ENCODE results near the gene MANF. TPM values are rescaled to one million over a fixed set of nuclear protein-coding genes. Genes with fewer than 3 reads are reported as not detected.

MANF gene
- total RNA-seq, 1 donor from 2014 or later: 118 TPM

DNA sequence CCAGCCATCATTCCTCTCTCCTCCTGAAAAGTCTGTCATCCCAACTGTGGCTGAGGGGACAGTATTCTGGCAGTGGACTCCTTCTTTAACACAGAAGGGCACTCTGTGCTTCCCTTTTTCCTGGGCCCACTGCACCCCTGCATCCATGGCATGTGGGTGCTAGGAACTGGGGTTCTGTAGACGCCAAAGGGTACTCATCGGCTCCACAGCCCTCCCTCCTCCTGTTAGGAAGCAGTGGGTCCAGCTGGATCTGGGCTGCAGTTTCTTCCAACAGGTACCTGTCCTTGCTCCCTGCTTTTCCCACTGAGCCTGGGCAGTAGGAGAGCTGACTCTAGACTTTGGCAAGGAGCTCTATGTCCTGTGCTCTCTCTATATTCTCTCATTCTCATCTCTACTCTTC is 6.4 kb upstream of the MANF start:
- Mint-ChIP-seq H3K4me3 (ENCODE audit: unreplicated experiment) (no peak overlapping the region), H3K9me3 (ENCODE audit: low read depth) (no peaks in the 10 kb centered on the region), H3K4me1 (ENCODE audit: low read depth) (peaks cover 6% of the 10 kb centered on the region), H3K27me3 (ENCODE audit: low read depth) (no peaks in the 10 kb centered on the region), H3K36me3 (ENCODE audit: low read depth) (no peaks in the 10 kb centered on the region), H3K27ac (ENCODE audit: unreplicated experiment) (no peak overlapping the region)
- no peak for DNase-seq (ENCODE audit: low spot score)
- TF ChIP-seq, protein P1, sequence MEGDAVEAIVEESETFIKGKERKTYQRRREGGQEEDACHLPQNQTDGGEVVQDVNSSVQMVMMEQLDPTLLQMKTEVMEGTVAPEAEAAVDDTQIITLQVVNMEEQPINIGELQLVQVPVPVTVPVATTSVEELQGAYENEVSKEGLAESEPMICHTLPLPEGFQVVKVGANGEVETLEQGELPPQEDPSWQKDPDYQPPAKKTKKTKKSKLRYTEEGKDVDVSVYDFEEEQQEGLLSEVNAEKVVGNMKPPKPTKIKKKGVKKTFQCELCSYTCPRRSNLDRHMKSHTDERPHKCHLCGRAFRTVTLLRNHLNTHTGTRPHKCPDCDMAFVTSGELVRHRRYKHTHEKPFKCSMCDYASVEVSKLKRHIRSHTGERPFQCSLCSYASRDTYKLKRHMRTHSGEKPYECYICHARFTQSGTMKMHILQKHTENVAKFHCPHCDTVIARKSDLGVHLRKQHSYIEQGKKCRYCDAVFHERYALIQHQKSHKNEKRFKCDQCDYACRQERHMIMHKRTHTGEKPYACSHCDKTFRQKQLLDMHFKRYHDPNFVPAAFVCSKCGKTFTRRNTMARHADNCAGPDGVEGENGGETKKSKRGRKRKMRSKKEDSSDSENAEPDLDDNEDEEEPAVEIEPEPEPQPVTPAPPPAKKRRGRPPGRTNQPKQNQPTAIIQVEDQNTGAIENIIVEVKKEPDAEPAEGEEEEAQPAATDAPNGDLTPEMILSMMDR (IDR thresholded peaks at IDR 0.05): no peak

DNA sequence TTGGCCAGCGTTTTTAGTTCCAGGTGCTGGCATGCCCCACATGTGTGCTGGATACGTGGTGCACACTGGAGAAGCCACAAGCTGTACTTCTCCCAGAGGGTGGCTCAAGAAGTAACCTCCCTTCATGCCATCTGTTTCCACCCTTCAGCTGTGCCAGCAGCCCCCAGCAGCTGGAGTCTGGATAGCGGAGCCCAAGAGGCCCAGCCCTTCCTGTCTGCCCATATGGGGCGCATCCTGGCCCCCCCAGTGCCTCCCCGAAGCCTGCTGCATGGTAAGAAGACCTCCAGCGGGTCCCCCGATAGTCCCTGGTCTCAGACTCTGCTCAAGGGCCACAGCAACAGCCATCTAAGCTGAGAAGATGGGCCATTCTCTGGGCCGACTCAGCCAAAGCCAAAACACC is 5.8 kb upstream of the MANF start:
- Mint-ChIP-seq H3K27ac (ENCODE audit: unreplicated experiment) (no peak overlapping the region), H3K4me3 (ENCODE audit: unreplicated experiment) (no peak overlapping the region)
- TF ChIP-seq, protein P1 (IDR thresholded peaks at IDR 0.05): no peak

DNA sequence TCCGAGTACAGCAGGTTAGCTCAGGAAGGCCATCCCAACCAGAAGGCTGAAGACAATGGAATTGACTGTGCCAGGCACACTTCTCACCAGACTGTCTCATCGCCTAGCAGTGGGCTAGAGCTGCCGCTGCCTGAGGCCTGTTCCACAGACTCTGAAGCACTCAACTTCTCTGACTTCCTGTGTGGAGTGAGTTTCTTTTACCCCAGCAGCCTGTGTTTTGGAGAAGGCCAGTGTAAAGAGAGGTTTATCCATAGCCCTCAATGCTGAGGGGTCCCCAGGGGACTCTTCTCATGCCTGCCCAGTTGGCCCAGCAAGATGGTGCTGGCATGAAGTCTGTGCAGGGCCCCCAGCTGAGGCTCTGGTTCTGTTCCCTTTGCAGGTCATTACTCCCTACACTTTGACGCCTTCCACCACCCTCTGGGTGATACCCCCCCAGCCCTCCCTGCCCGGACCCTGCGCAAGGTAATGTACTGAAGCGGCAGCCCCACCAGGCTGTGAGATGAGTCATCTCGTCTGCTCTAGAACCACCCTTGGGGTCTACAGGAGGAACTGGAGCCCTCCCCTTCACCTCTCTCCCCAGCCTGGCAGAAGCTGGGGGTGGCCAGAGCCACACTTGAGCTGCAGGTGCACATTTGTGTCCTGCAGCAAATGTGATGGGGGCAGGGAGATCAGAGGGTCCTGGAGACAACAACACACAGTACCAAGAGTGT is 5.2 kb upstream of the MANF start:
- no peak for DNase-seq (ENCODE audit: low spot score)
- no peaks in the 10 kb centered on the region for H3K9me3 Mint-ChIP-seq (ENCODE audit: low read depth)
- H3K4me3 Mint-ChIP-seq (ENCODE audit: unreplicated experiment): no peak overlapping the region
- H3K36me3 Mint-ChIP-seq (ENCODE audit: low read depth): no peaks in the 10 kb centered on the region
- H3K4me1 Mint-ChIP-seq (ENCODE audit: low read depth): peaks cover 13% of the 10 kb centered on the region
- no peak overlapping the region for H3K27ac Mint-ChIP-seq (ENCODE audit: unreplicated experiment)
- TF ChIP-seq, protein P1 (IDR thresholded peaks at IDR 0.05): no peak
- no peaks in the 10 kb centered on the region for H3K27me3 Mint-ChIP-seq (ENCODE audit: low read depth)

More for the DNA sequence above, 5.8 kb upstream of the MANF start:
- DNase-seq (ENCODE audit: low spot score): no peak
- no peaks in the 10 kb centered on the region for H3K27me3 Mint-ChIP-seq (ENCODE audit: low read depth)
- H3K9me3 Mint-ChIP-seq (ENCODE audit: low read depth): no peaks in the 10 kb centered on the region
- peaks cover 12% of the 10 kb centered on the region for H3K4me1 Mint-ChIP-seq (ENCODE audit: low read depth)
- H3K36me3 Mint-ChIP-seq (ENCODE audit: low read depth): no peaks in the 10 kb centered on the region

GRCh38 chr3:51380601-51381332 is 4.3 kb upstream of the MANF start:
- H3K27ac Mint-ChIP-seq (ENCODE audit: unreplicated experiment): no peak overlapping the region
- H3K9me3 Mint-ChIP-seq (ENCODE audit: low read depth): no peaks in the 10 kb centered on the region
- TF ChIP-seq, protein P1 (IDR thresholded peaks at IDR 0.05): no peak
- no peaks in the 10 kb centered on the region for H3K27me3 Mint-ChIP-seq (ENCODE audit: low read depth)
- H3K4me1 Mint-ChIP-seq (ENCODE audit: low read depth): peaks cover 15% of the 10 kb centered on the region
- no peak for DNase-seq (ENCODE audit: low spot score)
- no peak overlapping the region for H3K4me3 Mint-ChIP-seq (ENCODE audit: unreplicated experiment)
- H3K36me3 Mint-ChIP-seq (ENCODE audit: low read depth): no peaks in the 10 kb centered on the region

DNA sequence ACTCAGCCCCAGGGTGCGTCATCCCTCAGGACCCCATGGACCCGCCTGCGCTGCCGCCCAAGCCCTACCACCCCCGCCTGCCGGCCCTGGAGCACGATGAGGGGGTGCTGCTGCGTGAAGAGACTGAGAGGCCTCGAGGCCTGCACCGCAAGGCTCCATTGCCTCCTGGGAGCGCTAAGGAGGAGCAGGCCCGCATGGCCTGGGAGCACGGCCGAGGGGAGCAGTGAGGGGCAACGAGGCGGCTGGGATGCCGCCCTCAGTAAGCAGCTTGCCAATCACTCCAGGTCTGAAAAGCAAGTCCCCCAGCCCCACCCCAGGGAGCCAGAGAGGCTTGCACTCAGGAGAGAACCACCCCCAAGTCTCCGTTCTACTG is 3.8 kb upstream of the MANF start:
- H3K9me3 Mint-ChIP-seq (ENCODE audit: low read depth): no peaks in the 10 kb centered on the region

More for the DNA sequence above, 3.8 kb upstream of the MANF start:
- Mint-ChIP-seq H3K27ac (ENCODE audit: unreplicated experiment) (no peak overlapping the region), H3K27me3 (ENCODE audit: low read depth) (no peaks in the 10 kb centered on the region), H3K4me3 (ENCODE audit: unreplicated experiment) (no peak overlapping the region), H3K36me3 (ENCODE audit: low read depth) (no peaks in the 10 kb centered on the region), H3K4me1 (ENCODE audit: low read depth) (peaks cover 21% of the 10 kb centered on the region)
- TF ChIP-seq, protein P1 (IDR thresholded peaks at IDR 0.05): no peak
- DNase-seq (ENCODE audit: low spot score): no peak
